Kidney (tissue), 14 donors: ENCODE data around the gene CORO2A. TPM values are rescaled to one million over a fixed set of nuclear protein-coding genes. Genes with fewer than 3 reads are reported as not detected.

Experiments used
- DNase-seq, 5 donors: peaks; one replicate each; pipeline ENCODE4 v3.0.0-alpha.2; 2013 to 2020
- FAIRE-seq: peaks from 2 replicates; lab custom pipeline; 2012; peaks lifted over from hg19 to GRCh38; lab: Jason Lieb, UNC
- H3K27ac ChIP-seq, 2 donors: one replicate each; pipeline ENCODE4 v1.7.0; 2013; ENCODE audit warnings: low read depth in 2 of 2, low read length in 2 of 2, inconsistent platforms in 1 of 2
- H3K27me3 ChIP-seq: one replicate; pipeline ENCODE4 v1.7.1; 2013; ENCODE audit warnings: low read length, inconsistent platforms; ENCODE audit not compliant: control insufficient read depth, insufficient read depth
- H3K36me3 ChIP-seq, 3 donors: one replicate each; pipeline versions ENCODE4 v1.7.0 to v1.7.1; 2013; ENCODE audit warnings: low read length in 3 of 3, control low read depth in 1 of 3, inconsistent platforms in 1 of 3; ENCODE audit not compliant: insufficient read depth in 3 of 3, control insufficient read depth in 2 of 3
- H3K4me1 ChIP-seq, 3 donors: one replicate each; pipeline versions ENCODE4 v1.7.0 to v1.7.1; 2013; ENCODE audit warnings: low read length in 3 of 3, inconsistent platforms in 1 of 3, low read depth in 1 of 3; ENCODE audit not compliant: control insufficient read depth in 2 of 3, insufficient read depth in 2 of 3
- H3K4me3 ChIP-seq, 3 donors: one replicate each; pipeline versions ENCODE4 v1.7.0 to v1.8.1; 2013; ENCODE audit warnings: low read length in 3 of 3, control low read depth in 1 of 3, inconsistent platforms in 1 of 3
- H3K9ac ChIP-seq, 3 donors: one replicate each; pipeline versions ENCODE4 v1.7.0 to v1.7.1; 2013; ENCODE audit warnings: low read length in 3 of 3, control low read depth in 1 of 3, inconsistent platforms in 1 of 3
- H3K9me3 ChIP-seq, 3 donors: one replicate each; pipeline versions ENCODE4 v1.7.0 to v1.7.1; 2013; ENCODE audit warnings: low read length in 3 of 3, control low read depth in 1 of 3, inconsistent platforms in 1 of 3; ENCODE audit not compliant: control insufficient read depth in 2 of 3, insufficient read depth in 1 of 3
- CTCF ChIP-seq: IDR thresholded peaks from 3 replicates; pipeline ENCODE4 v1.5.1; 2012; ENCODE audit warnings: mild to moderate bottlenecking, moderate library complexity, borderline replicate concordance; ENCODE audit not compliant: insufficient read depth; ENCODE audit errors: extremely low read depth
- intact Hi-C: fragments of 100-400 bp; cut with DNase I; formaldehyde crosslinking; loops from one replicate; pipeline ENCODE4 v1.11.1; 2022
- polyA plus RNA-seq: library from polyadenylated mRNA; stranded (reverse); fragments of 350-450 nt; fragmentation: Illumina TruSeq; extraction: RNeasy Lipid Tissue Mini Kit (QIAGEN cat#74804); gene quantifications from one replicate; pipeline ENCODE4 v1.2.3, GENCODE V29; 2014; ENCODE audit warnings: low read depth, low replicate concordance; ENCODE audit not compliant: insufficient read depth
- total RNA-seq: library from RNA; stranded (reverse); fragmentation: NEBNext Ultra II Directional; extraction: Animal tissue kit (Norgen Biotek cat#: 25700); gene quantifications from one replicate; pipeline ENCODE4 v1.2.1, GENCODE V29; 2021
- donor health status: control.
- donor health status: control.
- donor health status: control.
- donor health status: control.
- donor health status: control.
- donor health status: DM: yes; HTN: yes; CAD: no.
- donor health status: Normal renal cell carcinoma (clear cell type).

CORO2A gene
- total and polyA plus RNA-seq, 2 donors from 2014 or later, result 0.90 to 5.3 TPM

GRCh38 chr9:98225015-98225442 lies 32.6 kb upstream of the CORO2A start:
- no peak for FAIRE-seq

GRCh38 chr9:98222885-98223691 lies 30.7 kb upstream of the CORO2A start:
- Histone ChIP-seq H3K36me3 (no peaks in the 10 kb centered on the region), H3K27ac (no peak overlapping the region), H3K4me3 (no peak overlapping the region), H3K9me3 (no peaks in the 10 kb centered on the region), H3K9ac (no peak overlapping the region), H3K4me1 (no peaks in the 10 kb centered on the region), H3K27me3 (no peaks in the 10 kb centered on the region)
- no peak for TF ChIP-seq CTCF
- intact Hi-C loops, result no loop called here
- FAIRE-seq (no peak), DNase-seq (peak in 2 of 5 donors; percentile 18 to 48)

More at GRCh38 chr9:98225015-98225442, 32.6 kb upstream of the CORO2A start:
- Histone ChIP-seq H3K27ac (no peak overlapping the region), H3K9me3 (no peaks in the 10 kb centered on the region), H3K4me3 (no peak overlapping the region), H3K9ac (no peak overlapping the region), H3K27me3 (no peaks in the 10 kb centered on the region), H3K36me3 (peaks cover 0 to 6% (median 0%) of the 10 kb centered on the region in 3 donors), H3K4me1 (no peaks in the 10 kb centered on the region)
- intact Hi-C loops, result no loop called here
- no peak for TF ChIP-seq CTCF
- DNase-seq, result no peak

GRCh38 chr9:98220911-98221310 lies 28.5 kb upstream of the CORO2A start:
- DNase-seq (peak in 1 of 5 donors; percentile 55), FAIRE-seq (no peak)
- H3K4me3 ChIP-seq, result no peak overlapping the region
- H3K9ac ChIP-seq, result no peak overlapping the region
- no peaks in the 10 kb centered on the region for H3K4me1 ChIP-seq
- H3K36me3 ChIP-seq, result no peaks in the 10 kb centered on the region
- no peak overlapping the region for H3K27ac ChIP-seq
- H3K27me3 ChIP-seq, result no peaks in the 10 kb centered on the region
- no peaks in the 10 kb centered on the region for H3K9me3 ChIP-seq
- intact Hi-C loops, result no loop called here
- no peak for TF ChIP-seq CTCF
